Measurements from ENCODE around the gene MRPL2. TPM values are rescaled to one million over a fixed set of nuclear protein-coding genes. Genes with fewer than 3 reads are reported as not detected.

The MRPL2 gene
- total RNA-seq, 3 donors from 2014 or later = 17.9 to 32.1 (median 29.1) TPM

GRCh38 chr6:43053545-43054205 is 5.6 kb downstream of the MRPL2 start, which contains the start of gene CUL7:
Gene CUL7, minus strand, starts transcription at chr6:43053851. Its CDS starts 1,063 bp downstream, at chr6:43052788.
- H3K27ac ChIP-seq = peak within 1 kb of the TSS; percentile 82 to 96
- no peaks in the 10 kb centered on the region for H3K27me3 ChIP-seq
- intact Hi-C loops (cut with DNase I; ENCODE audit: low total_unique reads) = no loop called here
- no peaks in the 10 kb centered on the region for H3K36me3 ChIP-seq
- TF ChIP-seq CTCF (IDR thresholded peaks at IDR 0.05) (peak in 1 of 3 donors; percentile 21), POLR2A (IDR thresholded peaks at IDR 0.05) (peak; percentile 71), POLR2AphosphoS5 (IDR thresholded peaks at IDR 0.05) (peak; percentile 71 to 88 (median 85))
- no peaks in the 10 kb centered on the region for H3K9me3 ChIP-seq
- DNase-seq (ENCODE audit: low spot score in 2 of 2) = peak; percentile 89 to 90
- H3K4me1 ChIP-seq = peaks cover 0 to 17% of the 10 kb centered on the region in 2 donors
- peak within 1 kb of the TSS; percentile 60 to 88 (median 74) for H3K4me3 ChIP-seq

- Histone ChIP-seq H3K36me3 (no peaks in the 10 kb centered on the region), H3K4me3 (peak overlapping the region; percentile 60 to 88 (median 74)), H3K27ac (peak overlapping the region; percentile 82 to 96), H3K4me1 (peaks cover 0 to 13% of the 10 kb centered on the region in 2 donors), H3K9me3 (no peaks in the 10 kb centered on the region), H3K27me3 (no peaks in the 10 kb centered on the region)
- no peak for TF ChIP-seq POLR2A (IDR thresholded peaks at IDR 0.05)
- TF ChIP-seq CTCF (IDR thresholded peaks at IDR 0.05) = no peak
- TF ChIP-seq POLR2AphosphoS5 (IDR thresholded peaks at IDR 0.05) = no peak
- intact Hi-C loops (cut with DNase I; ENCODE audit: low total_unique reads) = no loop called here
- DNase-seq (ENCODE audit: low spot score in 2 of 2) = peak in 1 of 2 donors; percentile 31
Measured at GRCh38 chr6:43052842-43053544, 6.2 kb downstream of the MRPL2 start.

- no peaks in the 10 kb centered on the region for H3K36me3 ChIP-seq
- peak overlapping the region; percentile 82 to 96 for H3K27ac ChIP-seq
- intact Hi-C loops (cut with DNase I; ENCODE audit: low total_unique reads) = no loop called here
- no peaks in the 10 kb centered on the region for H3K27me3 ChIP-seq
- no peak for DNase-seq (ENCODE audit: low spot score in 2 of 2)
- TF ChIP-seq POLR2AphosphoS5 (IDR thresholded peaks at IDR 0.05) (no peak), POLR2A (IDR thresholded peaks at IDR 0.05) (no peak), CTCF (IDR thresholded peaks at IDR 0.05) (no peak)
- H3K4me1 ChIP-seq = peaks cover 0 to 9% of the 10 kb centered on the region in 2 donors
- H3K4me3 ChIP-seq = peak overlapping the region in 2 of 3 donors; percentile 60 to 88
- no peaks in the 10 kb centered on the region for H3K9me3 ChIP-seq
Measured at GRCh38 chr6:43052225-43052841, 6.9 kb downstream of the MRPL2 start.

GRCh38 chr6:43050981-43051380 is 8.3 kb downstream of the MRPL2 start:
- no peak for DNase-seq (ENCODE audit: low spot score in 2 of 2)
- Histone ChIP-seq H3K4me1 (peaks cover 0 to 9% of the 10 kb centered on the region in 2 donors), H3K9me3 (no peaks in the 10 kb centered on the region), H3K27ac (no peak overlapping the region), H3K4me3 (no peak overlapping the region), H3K36me3 (no peaks in the 10 kb centered on the region), H3K27me3 (no peaks in the 10 kb centered on the region)
- TF ChIP-seq CTCF (IDR thresholded peaks at IDR 0.05) (no peak), POLR2A (IDR thresholded peaks at IDR 0.05) (no peak), POLR2AphosphoS5 (IDR thresholded peaks at IDR 0.05) (no peak)
- intact Hi-C loops (cut with DNase I; ENCODE audit: low total_unique reads) = no loop called here

All from breast epithelium (tissue), 4 donors.